HG02759 (cell line): Measurements from ENCODE around the gene COL12A1.

Experiments used
- ATAC-seq: cut with Tn5 transposase; IDR thresholded peaks from one replicate; pipeline ENCODE4 v1.9.1; 2021; ENCODE audit warnings: mild to moderate bottlenecking, moderate library complexity; ENCODE audit not compliant: unreplicated experiment

Gene COL12A1

GRCh38 chr6:75205776-75206575 lies at the start of gene COL12A1:
TSS of gene COL12A1 (minus strand) at chr6:75206053. CDS start at chr6:75202792, 3,261 bp downstream.
- ATAC-seq = no peak

- no peak for ATAC-seq
Measured at GRCh38 chr6:75250552-75250951, 44.7 kb upstream of the COL12A1 start.

GRCh38 chr6:75249837-75250236 lies 44.0 kb upstream of the COL12A1 start:
- no peak for ATAC-seq

- ATAC-seq = no peak
Measured at GRCh38 chr6:75246386-75246785, 40.5 kb upstream of the COL12A1 start.

DNA sequence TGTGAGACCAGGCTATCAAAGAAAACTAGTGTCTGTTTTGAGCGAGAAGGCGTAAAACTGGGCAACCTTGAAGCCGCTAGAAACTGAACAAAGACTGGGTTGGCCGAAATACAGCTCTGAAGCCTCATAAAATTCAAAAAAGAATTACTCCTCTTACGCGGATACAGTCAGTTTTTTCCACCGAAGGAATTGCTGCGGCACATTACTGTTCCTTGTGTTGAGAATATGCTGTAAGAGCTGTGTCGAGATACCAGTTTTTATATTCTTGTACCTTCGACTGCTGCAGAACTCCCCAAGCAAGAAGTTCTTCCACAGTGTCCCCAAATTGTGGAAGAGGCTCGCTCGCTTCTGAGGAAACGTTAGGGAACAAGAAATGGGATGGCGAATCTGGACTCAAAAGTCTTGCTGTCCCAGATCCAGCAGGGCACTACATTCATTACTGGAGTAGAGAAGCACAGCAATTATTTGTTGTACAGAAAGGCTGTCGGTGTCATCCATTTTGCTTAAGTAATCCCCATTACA lies 38.3 kb upstream of the COL12A1 start:
- peak; percentile 26 for ATAC-seq

- ATAC-seq = peak; percentile 95
Measured at GRCh38 chr6:75243333-75244062, 37.6 kb upstream of the COL12A1 start, which contains the start of gene COX7A2. TSS of gene COX7A2 (minus strand) at chr6:75243801. CDS start at chr6:75243734, 67 bp downstream.

GRCh38 chr6:75236630-75237029 lies 30.8 kb upstream of the COL12A1 start:
- ATAC-seq = no peak

DNA sequence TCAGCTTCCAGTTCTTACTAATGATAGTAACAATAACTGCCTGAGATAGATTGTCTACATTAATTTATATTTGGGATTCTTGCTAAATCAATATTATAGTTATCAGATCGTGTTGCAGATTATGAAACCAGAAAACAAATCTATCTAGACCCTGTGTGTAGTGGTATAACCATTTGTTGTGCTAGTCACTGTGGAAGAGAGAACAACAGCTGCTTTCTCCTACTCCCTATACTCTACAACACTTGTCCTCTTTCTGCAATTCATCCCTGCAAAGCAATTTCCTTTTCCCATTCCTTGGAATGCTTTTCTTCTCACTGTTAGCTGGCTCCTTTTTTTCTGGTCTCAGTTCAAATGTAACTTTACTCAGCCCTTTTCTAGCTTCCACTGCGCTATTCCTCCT lies 29.4 kb upstream of the COL12A1 start:
- no peak for ATAC-seq

GRCh38 chr6:75234126-75234865 lies 28.4 kb upstream of the COL12A1 start:
- no peak for ATAC-seq

GRCh38 chr6:75233092-75233615 lies 27.3 kb upstream of the COL12A1 start:
- no peak for ATAC-seq

DNA sequence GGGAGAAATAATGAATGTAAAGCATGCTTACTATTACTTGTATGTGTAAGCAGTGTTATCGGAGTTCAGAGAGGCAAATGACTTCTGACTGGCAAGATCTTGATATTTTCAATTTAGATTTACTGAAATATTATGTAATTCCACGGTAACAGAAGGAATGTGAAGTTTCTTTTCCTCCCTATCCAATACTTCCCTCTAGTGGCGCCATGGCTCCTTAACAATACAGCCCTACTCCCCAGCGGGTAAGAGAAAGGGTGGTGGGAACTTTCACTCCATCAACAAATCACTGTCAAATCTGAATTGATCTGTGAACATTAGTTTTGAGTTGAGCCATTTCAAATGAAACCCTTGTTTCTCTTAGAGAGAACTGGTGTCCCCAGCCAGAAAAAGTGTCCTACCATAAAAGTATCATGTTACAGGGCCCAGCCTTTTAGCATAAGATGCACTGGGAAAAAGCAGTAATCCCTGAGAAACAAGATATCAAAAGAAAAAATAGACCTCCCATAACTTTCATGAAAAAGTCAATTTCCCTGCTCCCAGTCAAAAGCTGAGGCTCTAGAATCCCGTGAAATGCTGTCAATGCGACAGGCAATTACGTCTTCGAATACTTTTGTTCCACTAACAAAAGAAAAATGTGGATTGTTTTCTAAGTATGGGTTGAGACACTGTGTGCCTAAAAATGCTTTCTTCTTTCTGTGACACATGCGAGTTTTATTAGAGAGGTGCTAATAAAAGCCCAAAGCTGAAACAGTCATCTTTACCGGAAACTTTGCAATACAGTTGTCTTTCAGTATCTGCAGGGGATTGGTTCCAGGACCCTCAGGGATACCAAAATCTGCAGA lies 24.9 kb upstream of the COL12A1 start:
- no peak for ATAC-seq

GRCh38 chr6:75224303-75224926 lies 18.6 kb upstream of the COL12A1 start:
- ATAC-seq = no peak

GRCh38 chr6:75223428-75223827 lies 17.6 kb upstream of the COL12A1 start:
- ATAC-seq = no peak

GRCh38 chr6:75222261-75222660 lies 16.4 kb upstream of the COL12A1 start:
- ATAC-seq = no peak

DNA sequence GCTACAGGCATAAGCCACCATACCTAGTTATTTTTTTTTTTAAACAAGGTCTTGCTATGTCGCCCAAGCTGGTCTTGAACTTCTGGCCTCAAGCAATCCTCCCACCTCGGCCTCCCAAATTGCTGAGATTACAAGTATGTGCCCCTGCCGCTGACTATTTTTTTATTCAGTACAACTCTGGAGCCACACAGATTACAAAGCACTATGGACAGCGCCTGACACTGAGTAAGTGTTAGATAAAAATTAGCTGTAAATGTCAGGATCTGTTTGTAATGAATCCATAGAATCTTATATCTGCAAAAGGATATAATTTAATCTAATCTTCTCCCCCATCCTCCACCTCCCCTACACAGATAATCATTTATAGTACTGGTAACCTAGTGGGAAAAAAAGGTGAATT lies 15.3 kb upstream of the COL12A1 start:
- ATAC-seq = no peak

- no peak for ATAC-seq
Measured at GRCh38 chr6:75220357-75220756, 14.5 kb upstream of the COL12A1 start.

DNA sequence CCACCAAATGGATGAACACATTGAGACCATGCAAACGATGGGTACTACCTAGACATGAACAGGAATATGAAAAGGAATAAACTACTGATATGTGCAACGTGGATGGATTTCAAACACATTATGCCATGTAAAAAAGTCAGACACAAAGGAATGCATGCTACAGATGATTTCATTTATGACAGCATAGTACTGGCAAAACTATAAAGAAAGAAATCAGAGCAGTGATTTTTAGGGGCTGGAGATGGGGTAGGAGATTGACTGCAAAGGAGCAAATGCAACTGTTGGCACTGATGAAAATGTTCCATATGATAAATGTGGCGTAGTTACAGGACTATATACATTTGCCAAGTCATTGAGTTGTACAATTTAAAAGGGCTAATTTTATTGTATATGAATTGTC lies 13.4 kb upstream of the COL12A1 start:
- no peak for ATAC-seq

GRCh38 chr6:75217193-75217592 lies 11.3 kb upstream of the COL12A1 start:
- ATAC-seq = no peak

GRCh38 chr6:75215291-75215690 lies 9.4 kb upstream of the COL12A1 start:
- no peak for ATAC-seq

DNA sequence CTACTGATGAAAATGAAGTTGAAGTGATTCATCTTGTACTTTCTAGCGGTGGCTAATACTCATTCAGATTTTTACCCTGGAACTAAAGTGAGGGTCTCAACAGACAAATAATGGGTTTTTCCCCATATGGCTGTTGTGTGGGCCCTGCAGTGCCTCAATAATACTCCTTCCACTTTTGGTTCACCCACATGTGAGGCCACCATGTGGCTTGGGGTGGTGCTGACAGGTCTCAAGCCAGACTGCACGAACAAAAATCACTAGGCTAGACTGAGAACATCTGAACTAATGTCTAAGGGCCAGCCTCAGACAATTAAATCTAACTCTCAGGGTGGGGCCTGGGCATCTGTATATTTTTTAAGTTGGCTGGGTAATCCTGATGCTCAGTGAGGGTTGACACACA lies 7.9 kb upstream of the COL12A1 start:
- ATAC-seq = peak; percentile 43
